OCI-LY7 (cell line): ENCODE measurements around the gene RRM1.

ENCODE experiments used
- CTCF ChIP-seq: fragments of 200-600 bp; sonication (generic); conservative IDR thresholded peaks from 2 replicates; pipeline ENCODE4 v1.5.1; 2014; ENCODE audit warnings: mild to moderate bottlenecking, antibody characterized with exemption, low read length, moderate library complexity, mixed read lengths
- EZH2phosphoT487 ChIP-seq: fragments of 200-600 bp; sonication (generic); IDR thresholded peaks from 2 replicates; pipeline ENCODE4 v1.6.1; 2018; ENCODE audit warnings: low read depth, borderline replicate concordance, mild to moderate bottlenecking, mixed run types, antibody characterized with exemption, low read length, moderate library complexity, mixed read lengths

DNA sequence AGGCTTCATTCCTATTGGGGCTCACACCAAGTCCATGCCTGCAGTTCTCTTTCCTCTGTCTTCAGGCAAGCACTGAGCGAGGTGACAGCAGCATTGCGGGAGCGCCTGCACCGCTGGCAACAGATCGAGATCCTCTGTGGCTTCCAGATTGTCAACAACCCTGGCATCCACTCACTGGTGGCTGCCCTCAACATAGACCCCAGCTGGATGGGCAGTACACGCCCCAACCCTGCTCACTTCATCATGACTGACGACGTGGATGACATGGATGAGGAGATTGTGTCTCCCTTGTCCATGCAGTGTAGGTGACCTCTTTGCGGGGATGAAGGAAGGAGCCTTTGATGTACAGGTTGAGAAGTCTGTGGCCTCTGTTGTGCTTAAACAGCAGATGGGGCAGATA, 11.4 kb upstream of the RRM1 start:
- TF ChIP-seq CTCF (no peak), EZH2phosphoT487 (no peak)
